WI38 (cell line): ENCODE results near the gene HRK.

Experiments used
- H3K4me3 ChIP-seq: 2 replicates; pipeline ENCODE4 v1.5.1; 2011; ENCODE audit warnings: low read depth, mild to moderate bottlenecking, control low read depth, low read length
- CTCF ChIP-seq: IDR thresholded peaks from 2 replicates; pipeline ENCODE4 v1.5.1; 2012; ENCODE audit warnings: low read depth, mild to moderate bottlenecking, control low read depth, low read length

Gene HRK

GRCh38 chr12:116837097-116837496 is 44.1 kb downstream of the HRK start:
- no peak for TF ChIP-seq CTCF
- no peak overlapping the region for H3K4me3 ChIP-seq

DNA sequence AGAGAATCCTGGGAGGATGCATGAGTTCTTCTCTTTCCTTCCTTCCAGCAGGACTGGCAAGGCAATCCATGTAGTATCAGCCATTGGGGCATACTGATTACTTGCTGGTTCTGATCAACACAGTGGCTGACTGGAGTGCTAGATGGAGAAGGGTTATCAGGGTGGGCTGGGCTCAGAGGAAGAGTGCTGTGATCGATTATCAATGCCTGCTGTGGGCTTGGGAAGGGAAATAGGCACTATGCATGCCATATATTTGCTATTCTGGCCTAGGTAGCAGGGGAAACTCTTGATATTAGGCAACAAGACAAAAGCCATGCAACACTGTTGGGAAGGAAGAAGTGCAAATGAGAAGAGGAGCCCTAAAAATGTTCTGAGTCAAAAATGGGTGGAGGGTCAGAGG is 45.8 kb downstream of the HRK start:
- TF ChIP-seq CTCF = no peak
- no peak overlapping the region for H3K4me3 ChIP-seq

DNA sequence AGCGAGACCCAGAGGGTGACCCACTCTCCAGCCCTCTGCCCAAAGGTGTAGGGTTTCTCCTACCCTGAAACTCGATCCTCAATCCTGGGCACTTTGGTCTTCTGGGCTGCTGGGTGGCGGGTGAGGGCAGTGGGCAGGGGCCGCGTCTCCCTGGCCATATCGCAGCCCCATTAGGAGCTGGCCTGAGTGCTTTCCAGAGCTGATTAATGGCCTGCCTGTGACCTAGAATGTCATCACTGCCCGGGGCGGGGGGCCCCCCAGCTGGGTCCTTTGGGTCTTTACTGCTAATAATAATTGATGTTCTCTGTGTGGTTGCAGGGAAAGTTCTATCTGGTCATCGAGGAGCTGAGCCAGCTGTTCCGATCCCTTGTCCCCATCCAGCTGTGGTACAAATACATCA is 47.8 kb downstream of the HRK start:
- H3K4me3 ChIP-seq = no peak overlapping the region
- TF ChIP-seq CTCF = no peak

GRCh38 chr12:116832353-116832752 is 48.9 kb downstream of the HRK start:
- H3K4me3 ChIP-seq = no peak overlapping the region
- no peak for TF ChIP-seq CTCF

DNA sequence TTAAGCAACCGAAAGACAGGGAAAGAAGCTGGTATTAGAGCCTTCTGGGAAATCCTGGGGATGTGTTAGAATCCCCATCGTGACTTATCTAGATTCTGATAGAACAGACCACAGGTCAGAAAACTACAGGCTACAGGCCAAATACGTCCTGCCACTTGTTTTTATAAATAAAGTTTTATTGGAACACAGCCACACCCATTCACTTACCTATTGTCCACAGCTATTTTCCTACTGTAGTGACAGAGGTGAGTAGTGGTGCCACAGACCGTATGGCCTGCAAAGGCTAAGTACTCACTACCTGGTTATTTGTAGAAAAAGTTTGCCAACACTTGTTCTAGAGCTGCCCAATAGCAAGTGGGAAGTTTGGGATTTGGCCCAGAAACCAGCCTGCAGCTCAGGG is 53.8 kb downstream of the HRK start:
- TF ChIP-seq CTCF = no peak
- no peak overlapping the region for H3K4me3 ChIP-seq

- no peak overlapping the region for H3K4me3 ChIP-seq
- TF ChIP-seq CTCF = no peak
Observed at GRCh38 chr12:116821291-116821690, 60.0 kb downstream of the HRK start.

- TF ChIP-seq CTCF = no peak
- no peak overlapping the region for H3K4me3 ChIP-seq
Observed at GRCh38 chr12:116820064-116820656, 61.1 kb downstream of the HRK start.
